Fibroblast of mammary gland (primary cell): Measurements from ENCODE around the gene TPST2.

Experiments used
- DNase-seq: peaks from one replicate; pipeline ENCODE4 v3.0.0-alpha.2; 2010; ENCODE audit warnings: low read depth
- H3K4me3 ChIP-seq: 2 replicates; pipeline ENCODE4 v1.5.1; 2011; ENCODE audit warnings: low read depth, mild to moderate bottlenecking, low read length, moderate library complexity; ENCODE audit not compliant: control insufficient read depth
- TF ChIP-seq, protein P1 (sequence below): conservative IDR thresholded peaks from 2 replicates; pipeline ENCODE4 v1.5.1; 2011; ENCODE audit warnings: low read depth, low read length, inconsistent platforms; ENCODE audit not compliant: control insufficient read depth, insufficient read depth

TPST2 gene

DNA sequence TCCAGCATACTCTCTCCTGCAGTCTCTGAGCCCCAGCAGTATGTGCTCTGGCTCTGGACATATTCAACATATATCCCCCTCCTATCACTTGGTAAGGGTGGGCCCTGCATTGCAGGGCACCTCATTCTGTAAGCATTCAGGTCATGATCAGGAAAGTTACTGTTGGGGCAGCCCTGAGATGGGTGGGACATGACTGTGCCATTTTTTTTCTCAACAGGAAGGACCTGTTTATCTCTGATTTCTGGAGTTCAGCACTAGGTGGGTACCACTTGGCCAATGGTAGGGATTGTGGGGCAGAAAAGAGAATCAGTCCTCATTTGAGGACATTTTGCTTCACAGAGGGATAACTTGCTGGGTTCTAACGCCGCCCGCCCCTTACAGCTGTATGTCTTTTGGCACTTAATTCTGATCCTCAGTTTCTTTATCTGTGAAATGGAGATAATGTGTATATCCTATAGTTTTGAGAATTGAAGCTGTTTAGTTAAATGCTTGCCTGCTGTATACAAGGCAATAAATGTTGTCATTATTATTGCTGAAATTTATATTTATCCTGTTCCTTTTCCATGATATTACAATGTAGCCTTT lies 104.0 kb downstream of the TPST2 start:
- DNase-seq: no peak
- TF ChIP-seq, protein P1, sequence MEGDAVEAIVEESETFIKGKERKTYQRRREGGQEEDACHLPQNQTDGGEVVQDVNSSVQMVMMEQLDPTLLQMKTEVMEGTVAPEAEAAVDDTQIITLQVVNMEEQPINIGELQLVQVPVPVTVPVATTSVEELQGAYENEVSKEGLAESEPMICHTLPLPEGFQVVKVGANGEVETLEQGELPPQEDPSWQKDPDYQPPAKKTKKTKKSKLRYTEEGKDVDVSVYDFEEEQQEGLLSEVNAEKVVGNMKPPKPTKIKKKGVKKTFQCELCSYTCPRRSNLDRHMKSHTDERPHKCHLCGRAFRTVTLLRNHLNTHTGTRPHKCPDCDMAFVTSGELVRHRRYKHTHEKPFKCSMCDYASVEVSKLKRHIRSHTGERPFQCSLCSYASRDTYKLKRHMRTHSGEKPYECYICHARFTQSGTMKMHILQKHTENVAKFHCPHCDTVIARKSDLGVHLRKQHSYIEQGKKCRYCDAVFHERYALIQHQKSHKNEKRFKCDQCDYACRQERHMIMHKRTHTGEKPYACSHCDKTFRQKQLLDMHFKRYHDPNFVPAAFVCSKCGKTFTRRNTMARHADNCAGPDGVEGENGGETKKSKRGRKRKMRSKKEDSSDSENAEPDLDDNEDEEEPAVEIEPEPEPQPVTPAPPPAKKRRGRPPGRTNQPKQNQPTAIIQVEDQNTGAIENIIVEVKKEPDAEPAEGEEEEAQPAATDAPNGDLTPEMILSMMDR: no peak
- H3K4me3 ChIP-seq: no peak overlapping the region

GRCh38 chr22:26485013-26485412 lies 104.9 kb downstream of the TPST2 start:
- TF ChIP-seq, protein P1: no peak
- peak overlapping the region; percentile 10 for H3K4me3 ChIP-seq
- peak; percentile 45 for DNase-seq

- TF ChIP-seq, protein P1: no peak
- peak overlapping the region; percentile 92 for H3K4me3 ChIP-seq
- peak; percentile 41 for DNase-seq
Measured at GRCh38 chr22:26484360-26484706, 105.6 kb downstream of the TPST2 start.

- TF ChIP-seq, protein P1: no peak
- peak; percentile 83 for DNase-seq
- H3K4me3 ChIP-seq: peak within 1 kb of the TSS; percentile 92
Measured at GRCh38 chr22:26483439-26484359, 106.2 kb downstream of the TPST2 start, which contains the start of the genes HPS4 and SRRD. Gene HPS4 (minus strand): TSS chr22:26483783. CDS start chr22:26481762, 2,021 bp downstream. Gene SRRD (plus strand): TSS chr22:26483877. CDS start chr22:26483891, 14 bp downstream.

- DNase-seq: no peak
- TF ChIP-seq, protein P1: no peak
- H3K4me3 ChIP-seq: peak overlapping the region; percentile 89
Measured at GRCh38 chr22:26483043-26483438, 106.9 kb downstream of the TPST2 start.

DNA sequence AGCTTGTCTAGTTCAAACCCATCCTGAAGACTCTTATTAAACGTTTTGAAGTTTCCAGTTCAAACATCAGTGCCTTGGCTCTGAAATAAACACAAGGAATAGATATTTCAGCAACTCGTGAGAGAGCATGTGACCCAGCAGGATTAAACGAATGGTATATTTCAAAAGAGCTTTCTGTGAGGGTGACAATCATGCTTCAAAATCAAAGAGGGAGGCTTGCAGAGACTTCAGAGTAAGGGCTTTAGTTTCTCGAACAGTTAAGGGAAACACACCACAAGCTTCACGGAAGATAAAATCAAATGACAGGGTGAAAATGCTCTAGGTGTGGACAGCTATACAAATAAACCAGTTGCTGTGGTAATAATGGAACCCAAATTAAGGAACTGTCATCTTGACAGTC lies 107.8 kb downstream of the TPST2 start:
- TF ChIP-seq, protein P1: no peak
- no peak overlapping the region for H3K4me3 ChIP-seq
- DNase-seq: no peak
